Measurements from ENCODE around the gene VNN1.

VNN1 gene

GRCh38 chr6:132633362-132633761 is 80.5 kb downstream of the VNN1 start:
- H3K27ac ChIP-seq, result no peak overlapping the region
- TF ChIP-seq ZFX (IDR thresholded peaks at IDR 0.05), result no peak
- no peak for TF ChIP-seq CTCF (conservative IDR thresholded peaks at IDR 0.05)

All from C4-2B (cell line).